ENCODE results near the gene GPHN.

- TF ChIP-seq CTCF (optimal IDR thresholded peaks at IDR 0.05 in 1 of 3, IDR thresholded peaks at IDR 0.05 in 1 of 3, conservative IDR thresholded peaks at IDR 0.05 in 1 of 3; ENCODE audit: extremely low read depth in 1 of 3, insufficient read depth in 2 of 3, low read length in 3 of 3), result no peak
- TF ChIP-seq EZH2 (IDR thresholded peaks at IDR 0.05; ENCODE audit: low read length), result no peak
These were observed 231.9 kb downstream of the GPHN start for GRCh38 chr14:66739826-66740225.
